B cell (primary cell): Measurements from ENCODE around the gene ZMIZ1. TPM values are rescaled to one million over a fixed set of nuclear protein-coding genes. Genes with fewer than 3 reads are reported as not detected.

Experiments
- ATAC-seq: fragments of 200-7000 bp; cut with Tn5 transposase; one replicate; pipeline ENCODE4 v1.10.0; 2021; ENCODE audit warnings: low read depth, mild to moderate bottlenecking, moderate number of reproducible peaks, moderate library complexity
- CTCF ChIA-PET: fragments of 350-600 bp; sonication (Branson Sonifier 250); formaldehyde crosslinking; loops from one replicate; lab custom pipeline; 2021; ENCODE audit warnings: antibody characterized with exemption, inconsistent platforms; lab: Charles Lee
- POLR2A ChIA-PET: fragments of 350-600 bp; sonication (Branson Sonifier 250); formaldehyde crosslinking; loops from one replicate; lab custom pipeline; 2021; ENCODE audit warnings: antibody characterized with exemption; lab: Charles Lee
- DNase-seq: peaks from one replicate; pipeline ENCODE4 v3.0.0; 2013
- H2AFZ ChIP-seq: 2 replicates; pipeline ENCODE4 v1.6.1; 2012; ENCODE audit warnings: mild to moderate bottlenecking, low read depth, low read length; ENCODE audit not compliant: insufficient read depth, poor library complexity, severe bottlenecking
- H3K27ac ChIP-seq, 2 donors: 1 replicate in 1 of 2; 2 replicates in 1 of 2; pipeline ENCODE4 v1.5.1; 2012 to 2013; ENCODE audit warnings: low read length in 2 of 2, mild to moderate bottlenecking in 2 of 2, moderate library complexity in 1 of 2
- H3K27me3 ChIP-seq, 4 experiments: fragments of 200-600 bp in 1 of 4; sonication (generic) in 1 of 4; replicated peaks in 1 of 4; 1 replicate in 2 of 4; 2 replicates in 2 of 4; pipeline versions ENCODE4 v1.6.1 to v1.7.0; 2013 to 2016; ENCODE audit warnings: low read length in 3 of 4, mild to moderate bottlenecking in 2 of 4, mixed read lengths in 1 of 4, moderate library complexity in 1 of 4; ENCODE audit not compliant: insufficient read depth in 4 of 4, control insufficient read depth in 3 of 4; ENCODE audit errors: control extremely low read depth in 1 of 4
- H3K36me3 ChIP-seq, 2 experiments: replicated peaks in 1 of 2; 1 replicate in 1 of 2; 2 replicates in 1 of 2; pipeline versions ENCODE4 v1.6.1 to v1.7.1; 2013; ENCODE audit warnings: low read length in 1 of 2; ENCODE audit not compliant: insufficient read depth in 2 of 2, control insufficient read depth in 1 of 2; ENCODE audit errors: control extremely low read depth in 1 of 2, extremely low read depth in 1 of 2
- H3K4me1 ChIP-seq, 2 donors: fragments of 200-600 bp in 1 of 2; sonication (generic) in 1 of 2; 1 replicate in 1 of 2; 2 replicates in 1 of 2; pipeline versions ENCODE4 v1.5.1 to v1.6.1; 2013 to 2017; ENCODE audit warnings: low read length in 2 of 2; ENCODE audit not compliant: control insufficient read depth in 2 of 2, insufficient read depth in 2 of 2
- H3K4me2 ChIP-seq: replicated peaks from 2 replicates; pipeline ENCODE3; 2012; ENCODE audit warnings: mild to moderate bottlenecking, low read depth, low read length; ENCODE audit not compliant: poor library complexity, severe bottlenecking
- H3K4me3 ChIP-seq, 5 experiments: fragments of 200-600 bp in 1 of 5; sonication (generic) in 1 of 5; 1 replicate in 3 of 5; 2 replicates in 2 of 5; pipeline versions ENCODE4 v1.5.1 to v1.7.0; 2011 to 2016; ENCODE audit warnings: low read length in 4 of 5, mild to moderate bottlenecking in 4 of 5, low read depth in 2 of 5, control low read depth in 1 of 5, moderate library complexity in 1 of 5; ENCODE audit not compliant: insufficient read depth in 1 of 5; ENCODE audit errors: control extremely low read depth in 1 of 5, extremely low read depth in 1 of 5
- H3K79me2 ChIP-seq: fragments of 200-600 bp; sonication (generic); one replicate; pipeline ENCODE4 v1.6.0; 2016; ENCODE audit warnings: low read length; ENCODE audit not compliant: control insufficient read depth, insufficient read depth
- H3K9ac ChIP-seq: fragments of 200-600 bp; sonication (generic); 2 replicates; pipeline ENCODE4 v1.6.1; 2017; ENCODE audit warnings: mild to moderate bottlenecking, low read length, moderate library complexity
- H3K9me3 ChIP-seq, 3 donors: one replicate each; pipeline versions ENCODE4 v1.6.1 to v1.7.1; 2013; ENCODE audit warnings: low read length in 2 of 3; ENCODE audit not compliant: control insufficient read depth in 2 of 3, insufficient read depth in 1 of 3; ENCODE audit errors: control extremely low read depth in 1 of 3
- H4K20me1 ChIP-seq: 2 replicates; pipeline ENCODE4 v1.6.0; 2012; ENCODE audit warnings: mild to moderate bottlenecking, low read length; ENCODE audit not compliant: insufficient read depth, control insufficient read depth, poor library complexity, severe bottlenecking
- H3K27ac Mint-ChIP-seq: one replicate; pipeline ENCODE4 v1.8.0; 2021; ENCODE audit warnings: mixed read lengths
- H3K27me3 Mint-ChIP-seq: one replicate; pipeline ENCODE4 v1.8.0; 2021; ENCODE audit warnings: mixed read lengths
- H3K4me1 Mint-ChIP-seq: one replicate; pipeline ENCODE4 v1.8.0; 2021; ENCODE audit warnings: mixed read lengths
- H3K4me3 Mint-ChIP-seq: one replicate; pipeline ENCODE4 v1.8.0; 2021; ENCODE audit warnings: mixed read lengths
- H3K9me3 Mint-ChIP-seq: one replicate; pipeline ENCODE4 v1.8.0; 2022; ENCODE audit warnings: mixed read lengths; ENCODE audit not compliant: insufficient read depth
- CTCF ChIP-seq: fragments of 200-600 bp; IDR thresholded peaks from one replicate; pipeline ENCODE4 v1.8.0; 2022; ENCODE audit warnings: antibody characterized with exemption, mild to moderate bottlenecking
- EZH2 ChIP-seq: IDR thresholded peaks from 2 replicates; pipeline ENCODE4 v1.6.1; 2012; ENCODE audit warnings: borderline replicate concordance, low read depth, mild to moderate bottlenecking, moderate library complexity, low read length; ENCODE audit not compliant: insufficient read depth, poor library complexity, severe bottlenecking
- WGBS: methylation state at CpG from one replicate; pipeline ENCODE4 v1.1.5; 2013; ENCODE audit warnings: missing lambda C conversion rate; ENCODE audit not compliant: insufficient coverage; 5-methylcytosine and 5-hydroxymethylcytosine counted together
- intact Hi-C: fragments of 100-400 bp; cut with micrococcal nuclease; formaldehyde crosslinking; loops from one replicate; pipeline ENCODE4 v1.10.0; 2022
- polyA plus RNA-seq: library from polyadenylated mRNA; depleted of rRNA; stranded (reverse); fragments of >200 nt; gene quantifications from 2 replicates; pipeline ENCODE4 v1.2.3, GENCODE V29; 2012
- total RNA-seq, 2 donors: library from RNA; stranded (reverse); fragments of 120-200 nt in 1 of 2; gene quantifications; 1 replicate in 1 of 2; 2 replicates in 1 of 2; pipeline versions ENCODE4 v1.2.3 to v1.2.4, GENCODE V29; 2013 to 2022

Gene ZMIZ1
- total and polyA plus RNA-seq, 2 donors (not counting 1 experiment from before 2014, with no cell fraction given) = 14.3 to 64.9 TPM

- no peaks in the 10 kb centered on the region for H3K79me2 ChIP-seq
- no peak for DNase-seq
- Mint-ChIP-seq H3K27me3 (no peaks in the 10 kb centered on the region), H3K27ac (peak overlapping the region; percentile 75), H3K4me1 (peaks cover 41% of the 10 kb centered on the region), H3K9me3 (no peaks in the 10 kb centered on the region), H3K4me3 (peak overlapping the region; percentile 10)
- no peaks in the 10 kb centered on the region for H3K9me3 ChIP-seq
- H3K4me1 ChIP-seq = peaks cover 19 to 46% of the 10 kb centered on the region in 2 donors
- H2AFZ ChIP-seq = no peak overlapping the region
- H3K27ac ChIP-seq = no peak overlapping the region
- no peak for TF ChIP-seq CTCF
- no peak for TF ChIP-seq EZH2
- POLR2A ChIA-PET = interaction anchor here (0.6 kb wide), 1 partner anchor 9 kb away, joined by 3 read pairs; no protein-coding TSS in a partner anchor
- no peak overlapping the region for H3K4me2 ChIP-seq
- no peak overlapping the region for H3K9ac ChIP-seq
- intact Hi-C loops = no loop called here
- no peaks in the 10 kb centered on the region for H3K27me3 ChIP-seq
- peaks cover 0 to 64% of the 10 kb centered on the region in 2 experiments for H3K36me3 ChIP-seq
- CTCF ChIA-PET = interaction anchor here (0.6 kb wide), 1 partner anchor 30 kb away, joined by 4 read pairs; no protein-coding TSS in a partner anchor
- no peak overlapping the region for H3K4me3 ChIP-seq
- ATAC-seq = no peak
- 85% methylated on average over 11 of the region's 14 CpGs for WGBS
- H4K20me1 ChIP-seq = no peaks in the 10 kb centered on the region
These were observed 227.7 kb downstream of the ZMIZ1 start for GRCh38 chr10:79296431-79296830.

- Mint-ChIP-seq H3K4me1 (peaks cover 29% of the 10 kb centered on the region), H3K27ac (no peak overlapping the region), H3K4me3 (no peak overlapping the region), H3K9me3 (no peaks in the 10 kb centered on the region), H3K27me3 (no peaks in the 10 kb centered on the region)
- no peak for ATAC-seq
- Histone ChIP-seq H3K9ac (no peak overlapping the region), H4K20me1 (no peaks in the 10 kb centered on the region), H3K79me2 (no peaks in the 10 kb centered on the region), H3K4me3 (no peak overlapping the region), H3K4me2 (no peak overlapping the region), H3K36me3 (peaks cover 0 to 74% of the 10 kb centered on the region in 2 experiments), H3K9me3 (no peaks in the 10 kb centered on the region), H3K4me1 (peaks cover 15 to 31% of the 10 kb centered on the region in 2 donors), H2AFZ (no peak overlapping the region), H3K27ac (no peak overlapping the region), H3K27me3 (no peaks in the 10 kb centered on the region)
- ChIA-PET POLR2A (no interaction called here), CTCF (no interaction called here)
- DNase-seq = no peak
- 97% methylated on average over 27 of the region's 27 CpGs for WGBS
- TF ChIP-seq EZH2 = no peak
- TF ChIP-seq CTCF = no peak
- intact Hi-C loops = no loop called here
These were observed 229.9 kb downstream of the ZMIZ1 start for GRCh38 chr10:79298403-79299244.
